Smooth muscle cell (in vitro differentiated cells): Measurements from ENCODE around the gene PLEKHH3. TPM values are rescaled to one million over a fixed set of nuclear protein-coding genes. Genes with fewer than 3 reads are reported as not detected.
"Not testable (repeated sequence)": the region's sequence is repeated elsewhere in the genome, so short reads cannot be mapped to it uniquely, and the experiment has no call there.

Experiments used
- DNase-seq: peaks from one replicate; lab custom pipeline; 2025; ENCODE audit not compliant: unreplicated experiment; lab: John Stamatoyannopoulos, UW
- H2AFZ ChIP-seq: fragments of 200-600 bp; sonication (generic); 2 replicates; pipeline ENCODE4 v1.6.0; 2016; ENCODE audit warnings: antibody characterized with exemption, low read depth, mild to moderate bottlenecking
- H3F3A ChIP-seq: fragments of 200-600 bp; sonication (generic); 2 replicates; pipeline ENCODE4 v1.6.0; 2017; ENCODE audit warnings: antibody characterized with exemption, low read depth
- H3K27ac ChIP-seq: fragments of 200-600 bp; sonication (generic); 2 replicates; pipeline ENCODE4 v1.5.1; 2016; ENCODE audit warnings: low read depth, mild to moderate bottlenecking
- H3K27me3 ChIP-seq: fragments of 200-600 bp; sonication (generic); 2 replicates; pipeline ENCODE4 v1.6.1; 2016; ENCODE audit warnings: low read depth, mild to moderate bottlenecking
- H3K36me3 ChIP-seq: fragments of 200-600 bp; sonication (generic); 2 replicates; pipeline ENCODE4 v1.5.1; 2016; ENCODE audit warnings: low read depth
- H3K4me1 ChIP-seq: fragments of 200-600 bp; sonication (generic); 2 replicates; pipeline ENCODE4 v1.5.1; 2016; ENCODE audit warnings: low read depth
- H3K4me2 ChIP-seq: fragments of 200-600 bp; sonication (generic); 2 replicates; pipeline ENCODE4 v1.6.0; 2016; ENCODE audit warnings: mild to moderate bottlenecking
- H3K4me3 ChIP-seq: fragments of 200-600 bp; sonication (generic); 2 replicates; pipeline ENCODE4 v1.5.1; 2016; ENCODE audit warnings: mild to moderate bottlenecking
- H3K79me2 ChIP-seq: fragments of 200-600 bp; sonication (generic); 2 replicates; pipeline ENCODE4 v1.6.0; 2016; ENCODE audit warnings: low read depth, mild to moderate bottlenecking
- H3K9ac ChIP-seq: fragments of 200-600 bp; sonication (generic); 2 replicates; pipeline ENCODE4 v1.6.0; 2016; ENCODE audit warnings: low read depth
- H3K9me3 ChIP-seq: fragments of 200-600 bp; sonication (generic); replicated peaks from 2 replicates; pipeline ENCODE4 v1.5.1; 2016; ENCODE audit warnings: low read depth
- H4K20me1 ChIP-seq: fragments of 200-600 bp; sonication (generic); 2 replicates; pipeline ENCODE4 v1.6.0; 2016; ENCODE audit warnings: low read depth
- CTCF ChIP-seq: fragments of 200-600 bp; sonication (generic); IDR thresholded peaks from 2 replicates; pipeline ENCODE4 v1.5.1; 2017; ENCODE audit warnings: borderline replicate concordance, mild to moderate bottlenecking, antibody characterized with exemption; ENCODE audit not compliant: insufficient read depth, poor library complexity, severe bottlenecking
- WGBS: methylation state at CpG from one replicate; pipeline ENCODE4 v1.1.7; 2016; ENCODE audit warnings: low lambda C conversion rate; 5-methylcytosine and 5-hydroxymethylcytosine counted together
- polyA plus RNA-seq: library from polyadenylated mRNA; unstranded; fragments of >200 nt; fragmentation: Nextera tagmentation; extraction: Ambion mirVana; gene quantifications from 2 replicates; pipeline ENCODE4 v1.2.1, GENCODE V29; 2016
- total RNA-seq: library from RNA; depleted of rRNA; stranded (reverse); fragments of >200 nt; gene quantifications from 2 replicates; pipeline ENCODE4 v1.2.3, GENCODE V29; 2014

The PLEKHH3 gene
- total and polyA plus RNA-seq, 2 experiments from 2014 or later = 5.0 to 23.7 TPM

DNA sequence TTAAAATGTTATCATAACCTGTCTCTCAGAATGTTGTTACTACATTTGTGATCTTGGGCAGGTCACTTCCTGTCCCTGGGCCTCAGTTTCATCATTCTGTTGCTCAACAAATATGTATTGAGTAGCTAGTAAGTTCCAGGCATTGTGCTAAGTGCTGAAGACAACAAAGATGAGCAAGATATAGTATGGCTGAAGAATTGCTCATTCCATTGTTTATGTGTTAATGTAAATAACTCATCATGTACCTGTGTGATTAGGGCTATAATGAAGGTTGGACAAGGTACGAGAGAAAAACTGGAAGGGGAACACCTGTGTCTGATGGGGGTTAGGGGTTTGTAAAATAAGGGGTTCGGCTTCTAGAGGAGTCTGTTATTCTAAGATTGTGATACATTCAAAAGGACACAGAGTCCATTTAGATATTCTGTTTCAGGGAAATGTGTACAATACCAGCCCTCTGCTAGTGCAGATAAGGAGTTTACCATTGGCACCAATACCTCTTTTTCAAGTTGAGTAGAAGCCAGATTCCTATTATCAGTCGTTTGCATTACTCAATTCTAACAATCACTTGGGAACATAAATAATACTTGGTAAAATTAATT lies 47.3 kb downstream of the PLEKHH3 start:
- Histone ChIP-seq H3K9ac (no peak overlapping the region), H3K27me3 (no peaks in the 10 kb centered on the region), H3K4me1 (no peaks in the 10 kb centered on the region), H3K9me3 (no peaks in the 10 kb centered on the region), H3K27ac (no peak overlapping the region), H2AFZ (no peak overlapping the region), H3K79me2 (no peaks in the 10 kb centered on the region), H4K20me1 (no peaks in the 10 kb centered on the region), H3K36me3 (no peaks in the 10 kb centered on the region), H3F3A (no peaks in the 10 kb centered on the region), H3K4me2 (no peak overlapping the region), H3K4me3 (no peak overlapping the region)
- DNase-seq = no peak
- no peak for TF ChIP-seq CTCF
- whole genome bisulfite sequencing = 86% methylated on average over 3 of the region's 3 CpGs

GRCh38 chr17:42627032-42627764 lies 49.6 kb downstream of the PLEKHH3 start:
- H3K9me3 ChIP-seq, H3K9ac ChIP-seq, H3K4me1 ChIP-seq, H3K27ac ChIP-seq, H3K4me3 ChIP-seq, DNase-seq, H3K27me3 ChIP-seq, H4K20me1 ChIP-seq, H3K36me3 ChIP-seq, H3K79me2 ChIP-seq, H3F3A ChIP-seq, H3K4me2 ChIP-seq, H2AFZ ChIP-seq: not testable (repeated sequence)
- 92% methylated on average over 6 of the region's 6 CpGs for WGBS

DNA sequence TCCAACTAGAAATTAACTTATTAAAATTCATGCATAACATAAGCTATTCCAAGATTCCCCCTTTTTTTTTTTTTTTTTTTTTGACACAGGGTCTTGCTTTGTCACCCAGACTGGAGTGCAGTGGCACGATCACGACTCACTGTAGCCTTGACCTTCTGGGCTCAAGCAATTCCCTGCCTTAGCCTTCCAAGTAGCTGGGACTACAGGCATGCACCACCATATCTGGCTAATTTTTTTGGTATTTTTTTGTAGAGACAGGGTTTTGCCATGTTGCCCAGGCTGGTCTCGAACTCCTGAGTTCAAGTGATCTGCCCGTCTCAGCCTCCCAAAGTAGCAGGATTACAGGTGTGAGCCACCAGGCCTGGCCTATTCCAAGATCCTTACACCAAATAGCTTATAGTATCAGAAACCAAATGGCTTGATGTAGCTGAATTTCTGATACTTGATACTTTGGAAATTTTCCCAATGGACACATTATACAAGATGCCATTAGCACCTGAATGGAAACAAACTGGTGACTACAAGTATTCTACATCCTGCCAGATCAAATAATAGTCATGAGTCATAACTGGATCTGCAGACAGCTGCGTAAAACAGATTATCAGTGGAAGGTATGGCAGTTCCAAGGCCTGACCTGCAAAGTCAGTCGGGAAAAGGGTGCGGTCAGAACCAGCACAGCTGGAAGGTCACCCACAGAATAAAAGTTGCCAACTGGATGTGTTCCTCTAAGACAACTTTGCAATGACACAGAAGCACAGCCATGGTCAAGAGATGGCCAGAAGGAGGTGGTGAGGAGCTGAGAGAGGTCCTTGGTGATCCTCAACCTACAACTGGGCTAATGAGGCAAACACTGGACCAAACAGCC lies 52.8 kb downstream of the PLEKHH3 start:
- no peaks in the 10 kb centered on the region for H3K36me3 ChIP-seq
- DNase-seq = no peak
- H3K9me3 ChIP-seq = no peaks in the 10 kb centered on the region
- no peaks in the 10 kb centered on the region for H3K4me1 ChIP-seq
- H3K27me3 ChIP-seq = no peaks in the 10 kb centered on the region
- no peaks in the 10 kb centered on the region for H3F3A ChIP-seq
- H3K4me2 ChIP-seq = no peak overlapping the region
- H3K79me2 ChIP-seq = no peaks in the 10 kb centered on the region
- no peak overlapping the region for H3K27ac ChIP-seq
- no peak overlapping the region for H3K4me3 ChIP-seq
- H3K9ac ChIP-seq = no peak overlapping the region
- TF ChIP-seq CTCF = no peak
- no peaks in the 10 kb centered on the region for H4K20me1 ChIP-seq
- 91% methylated on average over 7 of the region's 7 CpGs for WGBS
- H2AFZ ChIP-seq = no peak overlapping the region

GRCh38 chr17:42623271-42623670 lies 53.5 kb downstream of the PLEKHH3 start:
- no peak for DNase-seq
- TF ChIP-seq CTCF = no peak
- no peaks in the 10 kb centered on the region for H3F3A ChIP-seq
- H2AFZ ChIP-seq = no peak overlapping the region
- no peaks in the 10 kb centered on the region for H3K36me3 ChIP-seq
- no peak overlapping the region for H3K4me3 ChIP-seq
- H3K4me1 ChIP-seq = no peaks in the 10 kb centered on the region
- 82% methylated on average over 2 of the region's 2 CpGs for whole genome bisulfite sequencing
- H3K27me3 ChIP-seq = no peaks in the 10 kb centered on the region
- no peaks in the 10 kb centered on the region for H3K79me2 ChIP-seq
- H3K9me3 ChIP-seq = no peaks in the 10 kb centered on the region
- no peak overlapping the region for H3K4me2 ChIP-seq
- no peak overlapping the region for H3K9ac ChIP-seq
- H3K27ac ChIP-seq = no peak overlapping the region
- H4K20me1 ChIP-seq = no peaks in the 10 kb centered on the region

DNA sequence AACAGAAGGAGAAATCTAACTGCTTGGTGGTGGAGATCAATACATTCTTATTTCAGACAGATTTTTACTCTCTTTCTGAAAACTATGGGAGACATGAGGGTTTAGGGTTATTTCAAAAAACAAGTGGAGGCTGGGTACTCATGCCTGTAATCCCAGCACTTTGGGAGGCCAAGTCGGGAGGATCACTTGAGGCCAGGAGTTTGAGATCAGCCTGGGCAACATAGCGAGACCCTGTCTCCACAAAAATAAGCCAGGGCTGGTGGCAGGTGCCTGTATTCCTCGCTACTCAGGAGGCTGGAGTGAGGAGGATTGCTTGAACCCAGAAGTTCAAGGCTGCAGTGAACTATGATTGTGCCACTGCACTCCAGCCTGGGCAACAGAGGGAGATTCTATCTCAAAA lies 54.8 kb downstream of the PLEKHH3 start:
- H3K4me3 ChIP-seq, H4K20me1 ChIP-seq, H2AFZ ChIP-seq, H3K27me3 ChIP-seq, H3F3A ChIP-seq, H3K4me1 ChIP-seq, DNase-seq, H3K27ac ChIP-seq, H3K36me3 ChIP-seq, H3K9ac ChIP-seq, H3K79me2 ChIP-seq, H3K4me2 ChIP-seq, H3K9me3 ChIP-seq: not testable (repeated sequence)
- 88% methylated on average over 3 of the region's 3 CpGs for WGBS
